ENCODE data around the gene OCIAD2.
"Not testable (repeated sequence)": the region's sequence is repeated elsewhere in the genome, so short reads cannot be mapped to it uniquely, and the experiment has no call there.

The OCIAD2 gene

DNA sequence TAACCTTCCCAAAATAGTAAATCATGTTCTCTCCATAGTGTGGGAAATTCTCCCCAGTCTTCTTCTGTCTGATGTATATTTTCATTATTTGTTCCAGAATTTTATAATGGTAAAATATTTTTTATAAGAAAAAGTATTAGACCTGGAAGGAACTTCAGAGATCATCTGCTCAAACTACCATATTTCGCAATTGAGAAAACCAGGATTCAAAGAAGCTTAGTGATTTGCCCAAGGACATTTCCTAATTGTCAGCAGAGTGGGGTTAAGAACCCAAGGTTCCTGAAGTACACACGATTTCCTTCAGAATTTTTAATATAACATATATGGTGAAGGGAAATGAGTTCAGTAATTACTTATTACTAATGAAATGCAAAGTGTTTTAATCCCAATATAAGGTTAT, 51.6 kb downstream of the OCIAD2 start:
- TF ChIP-seq, protein P1, sequence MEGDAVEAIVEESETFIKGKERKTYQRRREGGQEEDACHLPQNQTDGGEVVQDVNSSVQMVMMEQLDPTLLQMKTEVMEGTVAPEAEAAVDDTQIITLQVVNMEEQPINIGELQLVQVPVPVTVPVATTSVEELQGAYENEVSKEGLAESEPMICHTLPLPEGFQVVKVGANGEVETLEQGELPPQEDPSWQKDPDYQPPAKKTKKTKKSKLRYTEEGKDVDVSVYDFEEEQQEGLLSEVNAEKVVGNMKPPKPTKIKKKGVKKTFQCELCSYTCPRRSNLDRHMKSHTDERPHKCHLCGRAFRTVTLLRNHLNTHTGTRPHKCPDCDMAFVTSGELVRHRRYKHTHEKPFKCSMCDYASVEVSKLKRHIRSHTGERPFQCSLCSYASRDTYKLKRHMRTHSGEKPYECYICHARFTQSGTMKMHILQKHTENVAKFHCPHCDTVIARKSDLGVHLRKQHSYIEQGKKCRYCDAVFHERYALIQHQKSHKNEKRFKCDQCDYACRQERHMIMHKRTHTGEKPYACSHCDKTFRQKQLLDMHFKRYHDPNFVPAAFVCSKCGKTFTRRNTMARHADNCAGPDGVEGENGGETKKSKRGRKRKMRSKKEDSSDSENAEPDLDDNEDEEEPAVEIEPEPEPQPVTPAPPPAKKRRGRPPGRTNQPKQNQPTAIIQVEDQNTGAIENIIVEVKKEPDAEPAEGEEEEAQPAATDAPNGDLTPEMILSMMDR (conservative IDR thresholded peaks at IDR 0.05; ENCODE audit: low read depth, low read length) = no peak
- no peak for DNase-seq (ENCODE audit: low read depth)

DNA sequence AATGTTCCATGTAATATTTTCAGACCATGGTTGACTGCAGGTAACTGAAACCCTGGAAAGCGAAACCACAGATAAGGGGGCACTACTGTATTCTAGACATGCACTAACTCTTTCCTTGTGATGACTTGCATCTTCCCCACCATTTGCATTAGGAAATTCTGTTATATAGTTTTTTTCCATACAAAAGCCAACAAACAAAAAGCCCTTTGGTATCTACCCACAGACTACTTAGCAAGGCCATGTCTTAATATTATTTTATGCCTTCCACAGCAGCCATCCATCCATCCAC, 52.2 kb downstream of the OCIAD2 start:
- H3K4me3 ChIP-seq (ENCODE audit: low read length) = no peak overlapping the region
- no peak for DNase-seq (ENCODE audit: low read depth)
- TF ChIP-seq, protein P1 (conservative IDR thresholded peaks at IDR 0.05; ENCODE audit: low read depth, low read length) = no peak

More for the DNA sequence above, 51.6 kb downstream of the OCIAD2 start:
- H3K4me3 ChIP-seq (ENCODE audit: low read length) = no peak overlapping the region

DNA sequence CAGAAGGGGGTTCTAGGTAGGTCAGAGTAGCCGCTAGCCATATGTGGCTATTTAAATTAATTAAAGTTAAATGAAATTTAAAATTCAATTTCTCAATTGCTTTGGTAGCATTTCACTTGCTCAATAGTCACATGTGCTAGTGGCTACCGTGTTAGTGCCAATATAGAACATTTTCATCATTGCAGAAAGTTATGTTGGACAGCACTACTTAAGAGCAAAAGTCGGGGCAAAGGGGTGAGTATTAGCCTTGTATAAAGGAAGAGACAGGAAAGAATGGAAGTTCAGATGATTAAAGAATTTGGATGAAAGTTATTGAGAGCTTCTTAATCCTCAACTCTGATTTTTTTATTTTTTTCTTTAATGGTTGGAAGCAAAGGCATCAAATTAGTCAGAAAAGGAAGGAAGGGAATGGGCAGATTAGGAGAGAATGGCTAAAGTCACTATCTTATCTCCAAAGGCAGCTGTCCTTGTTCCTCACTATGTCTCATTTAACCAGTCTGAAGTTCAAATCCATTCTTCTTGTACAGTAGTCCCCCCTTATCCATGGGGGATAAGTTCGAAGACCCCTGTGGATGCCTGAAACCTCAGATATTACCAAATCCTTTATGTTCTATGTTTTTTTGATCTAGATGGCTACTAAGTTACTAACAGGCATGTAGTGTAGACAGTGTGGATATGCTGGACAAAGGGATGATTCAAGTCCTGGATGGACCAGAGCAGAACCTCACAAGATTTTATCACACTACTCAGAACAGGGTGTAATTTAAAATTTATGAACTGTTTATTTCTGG, 52.8 kb downstream of the OCIAD2 start:
- TF ChIP-seq, protein P1 (conservative IDR thresholded peaks at IDR 0.05; ENCODE audit: low read depth, low read length) = no peak
- H3K4me3 ChIP-seq (ENCODE audit: low read length) = no peak overlapping the region
- DNase-seq (ENCODE audit: low read depth) = no peak

DNA sequence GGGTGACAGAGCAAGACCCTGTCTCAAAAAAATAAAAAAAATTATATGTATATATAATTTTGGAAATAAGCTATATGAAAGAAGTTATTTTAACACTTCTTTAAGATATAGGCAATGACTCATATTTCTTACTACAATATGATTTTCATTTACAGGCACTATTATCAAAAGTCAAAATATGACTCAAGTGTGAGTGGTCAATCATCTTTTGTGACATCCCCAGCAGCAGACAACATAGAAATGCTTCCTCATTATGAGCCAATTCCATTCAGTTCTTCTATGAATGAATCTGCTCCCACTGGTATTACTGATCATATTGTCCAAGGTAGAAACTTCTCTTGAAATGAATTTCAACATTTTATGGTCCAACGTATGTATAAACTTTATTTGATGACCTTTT, 54.9 kb downstream of the OCIAD2 start:
- no peak for DNase-seq (ENCODE audit: low read depth)
- H3K4me3 ChIP-seq (ENCODE audit: low read length) = no peak overlapping the region
- TF ChIP-seq, protein P1 (conservative IDR thresholded peaks at IDR 0.05; ENCODE audit: low read depth, low read length) = no peak

DNA sequence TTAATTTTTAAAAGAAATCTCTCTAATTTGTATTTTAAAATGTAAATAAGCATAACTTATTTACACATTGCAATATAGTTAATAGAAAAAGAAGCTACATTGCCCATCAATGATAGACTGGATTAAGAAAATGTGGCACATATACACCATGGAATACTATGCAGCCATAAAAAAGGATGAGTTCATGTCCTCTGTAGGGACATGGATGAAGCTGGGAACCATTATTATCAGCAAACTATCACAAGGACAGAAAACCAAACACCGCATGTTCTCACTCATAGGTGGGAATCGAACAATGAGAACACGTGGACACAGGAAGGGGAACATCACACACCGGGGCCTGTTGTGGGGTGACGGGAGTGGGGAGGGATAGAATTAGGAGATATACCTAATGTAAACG, 57.8 kb downstream of the OCIAD2 start:
- DNase-seq (ENCODE audit: low read depth); H3K4me3 ChIP-seq (ENCODE audit: low read length): not testable (repeated sequence)

DNA sequence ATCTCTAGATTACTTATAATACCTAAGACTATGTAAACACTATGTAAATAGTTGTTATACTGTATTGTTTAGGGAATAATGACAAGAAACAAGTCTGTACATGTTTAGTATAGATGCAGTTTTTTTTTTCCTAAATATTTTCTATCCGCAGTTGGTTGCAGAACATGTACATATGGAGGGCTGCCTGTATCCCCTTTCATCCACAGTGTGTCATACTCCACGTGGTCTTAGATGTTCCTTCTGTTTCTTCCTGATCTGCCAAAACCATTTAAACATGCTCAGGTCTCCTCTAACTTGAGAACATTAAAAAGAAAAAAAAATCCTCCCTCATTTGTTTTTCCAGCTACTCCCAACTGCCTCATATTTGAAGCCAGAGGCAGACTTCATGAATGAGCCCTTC, 61.7 kb downstream of the OCIAD2 start:
- TF ChIP-seq, protein P1 (conservative IDR thresholded peaks at IDR 0.05; ENCODE audit: low read depth, low read length) = no peak
- no peak for DNase-seq (ENCODE audit: low read depth)
- H3K4me3 ChIP-seq (ENCODE audit: low read length) = no peak overlapping the region

DNA sequence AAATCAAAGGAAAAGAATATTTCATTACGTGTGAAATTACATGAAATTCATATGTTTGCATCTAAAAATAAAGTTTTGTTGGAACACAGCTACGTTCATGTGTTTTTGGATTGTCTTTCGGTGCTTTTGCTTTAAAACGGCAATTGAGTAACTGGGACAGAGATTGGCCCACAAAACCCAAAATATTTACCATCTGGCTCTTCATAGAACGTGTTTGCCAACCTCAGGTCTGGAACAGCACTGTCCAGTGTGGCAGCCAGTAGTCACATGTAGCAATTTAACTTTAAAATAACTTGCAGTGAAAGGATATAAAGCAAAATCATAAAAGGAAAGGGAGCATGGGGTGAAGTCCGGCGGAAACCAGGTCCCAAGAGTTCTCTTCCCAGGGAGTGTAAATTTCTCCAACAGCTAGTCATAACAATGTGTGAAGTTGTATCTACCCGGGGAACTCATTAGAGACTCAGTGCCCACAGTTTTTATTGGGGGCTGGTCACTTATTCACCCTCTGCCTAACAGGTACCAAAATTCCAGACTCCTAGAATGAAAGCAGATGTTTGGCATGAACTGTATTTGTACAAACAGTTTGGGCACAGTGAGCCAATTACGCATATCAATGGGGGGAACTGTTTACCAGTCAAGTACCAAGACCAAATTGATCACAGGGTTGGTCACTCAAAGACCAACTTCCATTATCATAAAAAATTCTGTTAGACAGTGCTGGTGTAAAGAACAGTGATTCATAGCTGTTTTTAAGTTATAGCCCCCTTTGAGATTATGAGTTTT, 65.3 kb downstream of the OCIAD2 start:
- DNase-seq (ENCODE audit: low read depth) = no peak
- H3K4me3 ChIP-seq (ENCODE audit: low read length) = no peak overlapping the region
- TF ChIP-seq, protein P1 (conservative IDR thresholded peaks at IDR 0.05; ENCODE audit: low read depth, low read length) = no peak
